HS-5 (cell line): ENCODE data around the gene FASN.
"Not testable (repeated sequence)": the region's sequence is repeated elsewhere in the genome, so short reads cannot be mapped to it uniquely, and the experiment has no call there.

Experiments
- DNase-seq: peaks from one replicate; pipeline ENCODE4 v3.0.0-alpha.2; 2012; ENCODE audit warnings: low read depth

FASN gene

GRCh38 chr17:82098169-82098938, at the start of gene FASN:
Gene FASN (minus strand): TSS chr17:82098236. CDS start chr17:82096445, 1,791 bp downstream.
- DNase-seq: peak; percentile 58

- DNase-seq: no peak
These were observed 48.9 kb upstream of the FASN start for GRCh38 chr17:82146663-82147654.

GRCh38 chr17:82145550-82146155, 47.6 kb upstream of the FASN start:
- DNase-seq: no peak

- no peak for DNase-seq
These were observed 45.3 kb upstream of the FASN start for GRCh38 chr17:82143333-82143732.

- DNase-seq: not testable (repeated sequence)
These were observed 41.9 kb upstream of the FASN start for GRCh38 chr17:82139961-82140360.

GRCh38 chr17:82138511-82138992, 40.5 kb upstream of the FASN start:
- DNase-seq: no peak

GRCh38 chr17:82134101-82134500, 36.1 kb upstream of the FASN start:
- DNase-seq: no peak

GRCh38 chr17:82133166-82133953, 35.3 kb upstream of the FASN start:
- DNase-seq: peak; percentile 15

- no peak for DNase-seq
These were observed 31.1 kb upstream of the FASN start for GRCh38 chr17:82129095-82129494.

- DNase-seq: no peak
These were observed 30.3 kb upstream of the FASN start for GRCh38 chr17:82128287-82128686.

- DNase-seq: no peak
These were observed 29.7 kb upstream of the FASN start for GRCh38 chr17:82127704-82128103.

- no peak for DNase-seq
These were observed 29.2 kb upstream of the FASN start for GRCh38 chr17:82127315-82127595.

GRCh38 chr17:82126556-82127314, 28.7 kb upstream of the FASN start:
- DNase-seq: no peak

GRCh38 chr17:82124101-82124500, 26.1 kb upstream of the FASN start:
- DNase-seq: no peak

GRCh38 chr17:82121660-82122629, 23.9 kb upstream of the FASN start:
- DNase-seq: no peak

GRCh38 chr17:82121246-82121645, 23.2 kb upstream of the FASN start:
- no peak for DNase-seq

GRCh38 chr17:82120148-82120547, 22.1 kb upstream of the FASN start:
- DNase-seq: no peak

- DNase-seq: no peak
These were observed 20.9 kb upstream of the FASN start for GRCh38 chr17:82118815-82119380.

- DNase-seq: no peak
These were observed 20.3 kb upstream of the FASN start for GRCh38 chr17:82118168-82118814.
